ENCODE measurements around the gene NRROS.

Gene NRROS

GRCh38 chr3:196673632-196674031 lies 34.1 kb downstream of the NRROS start:
- no peak overlapping the region for H4K91ac ChIP-seq (ENCODE audit: low read depth, low read length)
- H2BK120ac ChIP-seq (ENCODE audit: insufficient read depth, low read length, poor library complexity), result no peak overlapping the region
- H3K4me1 ChIP-seq (ENCODE audit: control insufficient read depth in 1 of 2, insufficient read depth in 2 of 2, low read length in 2 of 2), result no peaks in the 10 kb centered on the region
- H3K79me1 ChIP-seq (ENCODE audit: low read length), result no peaks in the 10 kb centered on the region
- no peaks in the 10 kb centered on the region for H3K27me3 ChIP-seq (ENCODE audit: insufficient read depth, low read length)
- H2AFZ ChIP-seq (ENCODE audit: insufficient read depth, low read length, poor library complexity), result no peak overlapping the region
- no peak overlapping the region for H3K23ac ChIP-seq (ENCODE audit: low read length)
- H3K4ac ChIP-seq (ENCODE audit: low read depth, low read length), result no peak overlapping the region
- H3K18ac ChIP-seq (ENCODE audit: low read length), result no peak overlapping the region
- H2AK5ac ChIP-seq (ENCODE audit: low read length), result no peak overlapping the region
- H3K4me2 ChIP-seq (ENCODE audit: low read length), result no peak overlapping the region
- WGBS (ENCODE audit: extremely low coverage, insufficient coverage, insufficient read length), result no CpG with 5 or more reads among the region's 3 CpGs
- H3K14ac ChIP-seq (ENCODE audit: low read length), result no peak overlapping the region
- no peak overlapping the region for H3K4me3 ChIP-seq (ENCODE audit: low read depth, low read length)
- H3K9me3 ChIP-seq (ENCODE audit: insufficient read depth, low read depth, low read length), result no peaks in the 10 kb centered on the region
- H3K36me3 ChIP-seq (ENCODE audit: control insufficient read depth in 1 of 2, insufficient read depth in 2 of 2, low read length in 2 of 2), result no peaks in the 10 kb centered on the region
- no peak overlapping the region for H3K9ac ChIP-seq (ENCODE audit: low read length)
- H2BK5ac ChIP-seq (ENCODE audit: low read depth, low read length, poor library complexity), result no peak overlapping the region
- H3K27ac ChIP-seq (ENCODE audit: low read depth, low read length), result no peak overlapping the region
- H3K79me2 ChIP-seq (ENCODE audit: control insufficient read depth, insufficient read depth, low read length, poor library complexity), result no peaks in the 10 kb centered on the region
- no peak overlapping the region for H2BK12ac ChIP-seq (ENCODE audit: low read length)
- no peak for DNase-seq
- H4K12ac ChIP-seq (ENCODE audit: low read depth, low read length), result no peak overlapping the region
- no peak overlapping the region for H4K8ac ChIP-seq (ENCODE audit: low read depth, low read length)

DNA sequence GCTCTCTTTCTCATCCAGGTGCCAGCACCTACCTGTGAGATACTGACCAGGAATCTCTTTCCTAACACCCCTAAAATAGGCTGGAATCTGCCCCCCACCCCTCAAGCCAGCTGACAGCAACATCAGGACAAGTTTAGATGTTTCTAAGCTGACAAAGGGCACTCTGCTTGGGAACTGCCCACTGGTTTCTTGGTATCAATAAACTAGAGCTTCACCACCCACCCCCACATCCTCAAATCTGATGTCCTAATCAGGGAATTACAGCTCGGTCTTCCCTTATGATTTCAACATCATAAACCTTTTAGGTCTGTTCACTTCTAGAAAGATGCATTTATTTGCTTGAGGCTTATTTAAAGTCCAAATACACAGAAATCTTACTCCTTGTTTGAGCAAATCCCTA lies 37.9 kb downstream of the NRROS start:
- no peak overlapping the region for H4K91ac ChIP-seq (ENCODE audit: low read depth, low read length)
- no peak overlapping the region for H3K9ac ChIP-seq (ENCODE audit: low read length)
- no peak for DNase-seq
- H3K4me3 ChIP-seq (ENCODE audit: low read depth, low read length), result no peak overlapping the region
- WGBS (ENCODE audit: extremely low coverage, insufficient coverage, insufficient read length), result no CpG with 5 or more reads among the region's 1 CpG
- no peak overlapping the region for H4K12ac ChIP-seq (ENCODE audit: low read depth, low read length)
- no peaks in the 10 kb centered on the region for H3K79me1 ChIP-seq (ENCODE audit: low read length)
- H3K14ac ChIP-seq (ENCODE audit: low read length), result no peak overlapping the region
- H3K4me1 ChIP-seq (ENCODE audit: control insufficient read depth in 1 of 2, insufficient read depth in 2 of 2, low read length in 2 of 2), result no peaks in the 10 kb centered on the region
- no peak overlapping the region for H3K4ac ChIP-seq (ENCODE audit: low read depth, low read length)
- no peak overlapping the region for H2BK120ac ChIP-seq (ENCODE audit: insufficient read depth, low read length, poor library complexity)
- H2BK5ac ChIP-seq (ENCODE audit: low read depth, low read length, poor library complexity), result no peak overlapping the region
- no peak overlapping the region for H3K4me2 ChIP-seq (ENCODE audit: low read length)
- no peak overlapping the region for H3K18ac ChIP-seq (ENCODE audit: low read length)
- no peaks in the 10 kb centered on the region for H3K79me2 ChIP-seq (ENCODE audit: control insufficient read depth, insufficient read depth, low read length, poor library complexity)
- H3K36me3 ChIP-seq (ENCODE audit: control insufficient read depth in 1 of 2, insufficient read depth in 2 of 2, low read length in 2 of 2), result no peaks in the 10 kb centered on the region
- no peaks in the 10 kb centered on the region for H3K27me3 ChIP-seq (ENCODE audit: insufficient read depth, low read length)
- no peaks in the 10 kb centered on the region for H3K9me3 ChIP-seq (ENCODE audit: insufficient read depth, low read depth, low read length)
- no peak overlapping the region for H2AFZ ChIP-seq (ENCODE audit: insufficient read depth, low read length, poor library complexity)
- H3K27ac ChIP-seq (ENCODE audit: low read depth, low read length), result no peak overlapping the region
- H2BK12ac ChIP-seq (ENCODE audit: low read length), result no peak overlapping the region
- no peak overlapping the region for H3K23ac ChIP-seq (ENCODE audit: low read length)
- no peak overlapping the region for H4K8ac ChIP-seq (ENCODE audit: low read depth, low read length)
- no peak overlapping the region for H2AK5ac ChIP-seq (ENCODE audit: low read length)

DNA sequence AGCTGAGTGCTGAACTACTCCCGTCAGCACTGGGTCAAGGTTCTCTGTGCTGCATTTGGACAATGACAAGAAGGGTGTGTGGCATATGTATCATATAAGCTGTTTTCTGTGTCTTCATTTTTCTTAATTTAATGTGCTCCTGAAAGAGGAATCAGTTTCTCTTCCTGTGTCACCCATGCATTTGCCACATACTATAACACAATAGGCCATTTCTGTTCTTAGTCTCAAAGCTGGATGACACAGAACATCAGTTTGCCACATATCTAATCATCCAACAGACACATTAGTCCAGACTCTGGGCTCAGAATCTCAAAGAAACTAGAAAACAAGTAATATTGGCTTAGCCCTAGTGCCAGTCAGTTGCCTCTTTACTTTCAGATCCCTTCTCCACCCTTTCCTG lies 38.4 kb downstream of the NRROS start:
- no CpG with 5 or more reads among the region's 1 CpG for WGBS (ENCODE audit: extremely low coverage, insufficient coverage, insufficient read length)
- Histone ChIP-seq H2BK120ac (ENCODE audit: insufficient read depth, low read length, poor library complexity) (no peak overlapping the region), H3K18ac (ENCODE audit: low read length) (no peak overlapping the region)

GRCh38 chr3:196684548-196685407 lies 45.3 kb downstream of the NRROS start:
- H3K36me3 ChIP-seq (ENCODE audit: control insufficient read depth in 1 of 2, insufficient read depth in 2 of 2, low read length in 2 of 2), result no peaks in the 10 kb centered on the region
- no peak overlapping the region for H3K27ac ChIP-seq (ENCODE audit: low read depth, low read length)
- H3K23ac ChIP-seq (ENCODE audit: low read length), result no peak overlapping the region
- H3K4me3 ChIP-seq (ENCODE audit: low read depth, low read length), result no peak overlapping the region
- no peaks in the 10 kb centered on the region for H3K27me3 ChIP-seq (ENCODE audit: insufficient read depth, low read length)
- no peaks in the 10 kb centered on the region for H3K4me1 ChIP-seq (ENCODE audit: control insufficient read depth in 1 of 2, insufficient read depth in 2 of 2, low read length in 2 of 2)
- peak; percentile 79 to 88 for DNase-seq
- H4K8ac ChIP-seq (ENCODE audit: low read depth, low read length), result no peak overlapping the region
- no peak overlapping the region for H4K12ac ChIP-seq (ENCODE audit: low read depth, low read length)
- no peak overlapping the region for H3K4me2 ChIP-seq (ENCODE audit: low read length)
- no peak overlapping the region for H4K91ac ChIP-seq (ENCODE audit: low read depth, low read length)
- H3K4ac ChIP-seq (ENCODE audit: low read depth, low read length), result no peak overlapping the region
- no peak overlapping the region for H2AK5ac ChIP-seq (ENCODE audit: low read length)
- no peak overlapping the region for H2BK120ac ChIP-seq (ENCODE audit: insufficient read depth, low read length, poor library complexity)
- H3K9ac ChIP-seq (ENCODE audit: low read length), result no peak overlapping the region
- H3K9me3 ChIP-seq (ENCODE audit: insufficient read depth, low read depth, low read length), result no peaks in the 10 kb centered on the region
- H2AFZ ChIP-seq (ENCODE audit: insufficient read depth, low read length, poor library complexity), result no peak overlapping the region
- H2BK5ac ChIP-seq (ENCODE audit: low read depth, low read length, poor library complexity), result no peak overlapping the region
- no peaks in the 10 kb centered on the region for H3K79me1 ChIP-seq (ENCODE audit: low read length)
- WGBS (ENCODE audit: extremely low coverage, insufficient coverage, insufficient read length), result no CpG with 5 or more reads among the region's 24 CpGs
- no peak overlapping the region for H2BK12ac ChIP-seq (ENCODE audit: low read length)
- no peak overlapping the region for H3K14ac ChIP-seq (ENCODE audit: low read length)
- H3K79me2 ChIP-seq (ENCODE audit: control insufficient read depth, insufficient read depth, low read length, poor library complexity), result no peaks in the 10 kb centered on the region
- no peak overlapping the region for H3K18ac ChIP-seq (ENCODE audit: low read length)

More for the DNA sequence above, 38.4 kb downstream of the NRROS start:
- no peak overlapping the region for H3K14ac ChIP-seq (ENCODE audit: low read length)
- H4K8ac ChIP-seq (ENCODE audit: low read depth, low read length), result no peak overlapping the region
- no peak overlapping the region for H3K23ac ChIP-seq (ENCODE audit: low read length)
- no peak overlapping the region for H3K4me3 ChIP-seq (ENCODE audit: low read depth, low read length)
- H3K9me3 ChIP-seq (ENCODE audit: insufficient read depth, low read depth, low read length), result no peaks in the 10 kb centered on the region
- H2AFZ ChIP-seq (ENCODE audit: insufficient read depth, low read length, poor library complexity), result no peak overlapping the region
- no peak overlapping the region for H4K12ac ChIP-seq (ENCODE audit: low read depth, low read length)
- H4K91ac ChIP-seq (ENCODE audit: low read depth, low read length), result no peak overlapping the region
- H2BK5ac ChIP-seq (ENCODE audit: low read depth, low read length, poor library complexity), result no peak overlapping the region
- no peaks in the 10 kb centered on the region for H3K79me2 ChIP-seq (ENCODE audit: control insufficient read depth, insufficient read depth, low read length, poor library complexity)
- no peak overlapping the region for H2AK5ac ChIP-seq (ENCODE audit: low read length)
- H3K4ac ChIP-seq (ENCODE audit: low read depth, low read length), result no peak overlapping the region
- H3K4me2 ChIP-seq (ENCODE audit: low read length), result no peak overlapping the region
- no peaks in the 10 kb centered on the region for H3K36me3 ChIP-seq (ENCODE audit: control insufficient read depth in 1 of 2, insufficient read depth in 2 of 2, low read length in 2 of 2)
- H2BK12ac ChIP-seq (ENCODE audit: low read length), result no peak overlapping the region
- no peaks in the 10 kb centered on the region for H3K79me1 ChIP-seq (ENCODE audit: low read length)
- no peaks in the 10 kb centered on the region for H3K27me3 ChIP-seq (ENCODE audit: insufficient read depth, low read length)
- no peaks in the 10 kb centered on the region for H3K4me1 ChIP-seq (ENCODE audit: control insufficient read depth in 1 of 2, insufficient read depth in 2 of 2, low read length in 2 of 2)
- no peak for DNase-seq
- H3K9ac ChIP-seq (ENCODE audit: low read length), result no peak overlapping the region
- no peak overlapping the region for H3K27ac ChIP-seq (ENCODE audit: low read depth, low read length)

All from trophoblast cell (in vitro differentiated cells and primary cell).